Measurements from ENCODE around the gene FOXO6.

The FOXO6 gene

DNA sequence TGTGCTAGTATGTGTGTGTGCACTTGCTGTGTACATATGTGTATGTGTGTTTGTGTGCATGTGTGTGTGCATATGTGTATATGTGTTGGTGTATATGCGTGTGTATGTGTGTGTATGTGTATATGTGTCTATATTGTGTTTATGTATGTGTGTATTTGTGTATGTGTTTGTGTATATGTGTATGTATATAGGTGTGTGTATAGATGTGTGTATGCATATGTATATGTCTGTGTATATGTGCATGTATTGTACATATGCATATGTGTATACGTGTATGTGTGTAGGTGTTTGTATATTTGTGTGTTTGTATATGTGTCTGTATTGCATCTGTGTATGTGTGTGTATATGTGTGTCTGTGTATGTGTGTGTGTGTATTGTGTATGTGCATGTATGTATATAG is 64.1 kb downstream of the FOXO6 start:
- no peak for DNase-seq (ENCODE audit: low read depth)

GRCh38 chr1:41426201-41426890 is 65.1 kb downstream of the FOXO6 start:
- no peak for DNase-seq (ENCODE audit: low read depth)

DNA sequence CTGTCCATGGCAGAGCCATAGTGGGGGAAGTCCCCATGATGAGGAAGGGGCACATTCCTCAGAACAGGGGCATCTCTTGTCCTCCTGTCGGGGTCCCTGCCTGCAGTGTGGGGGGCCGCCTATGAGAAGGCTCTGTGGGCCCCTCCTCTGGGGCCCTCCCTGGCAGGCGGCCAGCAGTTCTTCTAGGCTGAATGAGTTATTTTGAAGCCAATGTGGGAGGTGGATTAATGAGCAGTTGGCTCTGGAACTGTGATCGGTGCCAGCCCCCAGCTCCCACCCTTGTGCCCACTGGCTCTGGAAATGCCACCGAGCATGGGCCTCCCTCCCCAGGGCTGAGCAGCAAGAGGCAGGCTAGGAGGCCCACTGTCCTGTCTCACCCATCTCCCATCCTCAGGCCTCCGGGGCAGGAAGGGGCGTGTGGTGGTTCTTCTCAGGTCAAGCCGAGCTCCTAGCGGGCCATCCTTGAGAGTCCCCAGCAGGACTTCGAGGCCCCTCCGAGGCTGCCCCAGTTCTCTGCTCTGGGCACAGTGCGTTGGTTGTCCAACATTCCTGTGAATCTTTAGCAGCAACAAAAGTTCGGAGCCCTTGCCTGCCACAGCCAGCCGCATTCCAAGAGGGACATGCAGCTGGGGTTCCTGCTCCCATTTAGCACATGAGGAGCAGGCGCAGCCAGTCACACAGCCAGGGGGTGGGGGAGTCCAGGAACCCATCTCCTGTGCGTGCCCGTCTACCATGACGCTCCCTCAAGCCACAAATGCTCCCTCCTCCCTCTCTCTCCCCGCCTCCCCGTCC is 66.1 kb downstream of the FOXO6 start:
- no peak for DNase-seq (ENCODE audit: low read depth)

GRCh38 chr1:41427916-41428737 is 66.9 kb downstream of the FOXO6 start:
- no peak for DNase-seq (ENCODE audit: low read depth)

DNA sequence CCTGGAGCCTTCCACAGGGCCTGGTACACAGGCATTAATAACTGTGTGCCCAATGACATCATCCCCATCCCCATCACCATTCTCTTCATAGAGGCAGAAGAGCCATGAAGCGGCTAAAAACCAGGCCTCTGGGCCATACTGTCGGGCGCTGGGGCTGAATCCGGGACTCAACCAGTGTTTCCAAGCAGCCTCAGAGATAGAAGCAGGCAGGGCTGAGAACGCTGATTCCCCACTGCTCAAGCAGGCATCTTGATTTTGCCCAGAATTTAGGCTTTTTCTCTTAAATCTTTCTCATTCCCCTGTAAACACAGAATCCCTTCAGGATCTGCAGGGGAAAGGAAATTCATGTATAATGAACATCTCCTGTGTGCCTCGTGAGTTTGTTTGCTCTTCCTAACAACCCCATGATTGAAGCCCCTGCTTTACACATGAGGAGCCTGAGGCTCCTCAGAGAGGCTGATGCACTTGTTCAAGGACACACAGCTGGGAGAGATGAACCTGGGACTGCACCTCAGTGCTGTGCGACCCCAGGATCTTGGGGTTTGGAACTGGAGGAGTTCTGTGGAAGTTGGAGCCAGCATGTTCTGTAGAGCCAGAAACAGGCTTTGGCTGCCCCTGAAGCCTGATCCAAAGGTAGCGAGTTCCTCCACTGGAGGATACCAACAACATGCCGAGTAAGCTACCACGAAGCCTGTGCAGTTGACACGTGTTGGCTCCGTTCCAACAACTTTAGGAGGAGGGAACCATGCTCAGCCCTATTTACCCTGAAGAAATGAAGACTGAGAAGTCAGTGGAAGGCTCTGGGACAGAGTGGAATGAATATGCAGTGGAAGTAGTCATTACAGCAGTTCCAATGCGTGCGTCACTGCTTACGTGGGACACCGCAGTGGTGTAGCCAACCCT is 67.8 kb downstream of the FOXO6 start:
- DNase-seq (ENCODE audit: low read depth), result no peak

GRCh38 chr1:41429641-41430035 is 68.4 kb downstream of the FOXO6 start:
- DNase-seq (ENCODE audit: low read depth), result no peak

GRCh38 chr1:41430069-41430468 is 68.8 kb downstream of the FOXO6 start:
- no peak for DNase-seq (ENCODE audit: low read depth)

DNA sequence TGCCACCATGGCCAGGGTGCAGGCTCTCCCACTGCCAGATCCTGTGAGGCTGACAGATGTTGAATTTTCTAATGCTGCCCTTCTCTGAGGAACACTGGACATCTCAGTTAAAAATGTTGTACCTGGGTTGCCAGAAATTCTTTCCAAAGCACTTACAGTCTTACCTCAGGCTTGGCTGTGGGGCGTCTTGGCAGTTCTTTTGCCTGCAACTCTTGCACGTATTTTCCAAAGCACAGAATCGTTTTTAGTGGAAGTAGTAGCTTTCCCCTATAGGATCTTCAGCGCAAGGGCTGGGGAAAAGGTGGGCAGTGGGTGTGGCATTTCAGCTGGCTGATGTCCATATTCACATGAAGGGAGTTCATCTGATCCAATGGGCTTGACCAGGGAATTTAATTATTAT is 69.3 kb downstream of the FOXO6 start:
- DNase-seq (ENCODE audit: low read depth), result no peak

DNA sequence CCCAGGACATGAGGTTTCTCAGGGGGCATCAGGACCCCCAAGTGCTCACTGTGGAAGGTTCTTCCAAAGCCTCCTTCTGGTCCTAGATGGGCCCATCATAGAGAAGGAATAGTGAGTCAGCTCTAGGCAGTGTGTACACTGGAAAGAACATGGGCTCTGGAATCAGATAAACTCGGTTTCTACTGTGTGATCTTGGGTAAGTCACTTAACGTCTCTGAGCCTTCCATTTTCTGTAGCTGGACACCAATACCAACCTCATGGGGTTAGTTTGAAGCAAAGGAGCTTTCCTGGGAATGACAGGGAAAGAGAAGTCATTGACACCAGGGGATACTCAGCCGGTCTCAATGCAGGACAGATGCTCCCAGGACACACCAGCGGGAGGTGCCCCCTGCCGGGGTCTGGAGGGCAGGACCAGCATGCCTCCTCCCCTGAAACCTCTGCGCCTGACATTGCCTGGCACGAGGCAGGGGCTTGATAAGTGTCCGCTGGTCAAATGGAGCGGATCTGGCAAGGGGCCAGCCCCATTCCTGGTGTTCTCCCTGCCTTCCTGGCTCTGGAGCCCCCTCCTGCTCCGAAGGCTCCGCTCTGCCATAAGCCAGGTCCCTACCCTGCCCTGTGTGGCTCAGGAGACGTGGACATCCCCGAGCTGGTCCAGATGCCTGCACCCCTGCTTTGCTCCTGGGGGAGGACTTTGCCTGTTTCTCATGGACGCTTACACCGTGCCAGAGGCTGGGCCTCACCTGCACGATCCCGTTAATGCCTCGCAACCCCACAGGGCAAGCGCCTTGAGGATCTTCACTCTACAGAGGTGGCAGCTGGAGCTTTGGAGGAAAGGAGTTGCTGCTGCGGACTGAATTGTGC is 70.5 kb downstream of the FOXO6 start:
- DNase-seq (ENCODE audit: low read depth), result no peak

Data from activated T-helper 9 cell treated with anti-CD3 and anti-CD28 coated beads, Interleukin-2, amount 50 U/mL, for 16 hours (primary cell).